ENCODE measurements around the gene RHBG. TPM values are rescaled to one million over a fixed set of nuclear protein-coding genes. Genes with fewer than 3 reads are reported as not detected.
A peak's percentile ranks its signal among the peaks of the same experiment; 100 is the strongest.
"Not testable (repeated sequence)": the region's sequence is repeated elsewhere in the genome, so short reads cannot be mapped to it uniquely, and the experiment has no call there.

RHBG gene
- total and polyA plus RNA-seq, 4 experiments from 2014 or later, result not detected

- Histone ChIP-seq H3K27ac (ENCODE audit: low read depth, low read length) (no peak overlapping the region), H3K36me3 (ENCODE audit: insufficient read depth, low read length) (no peaks in the 10 kb centered on the region), H3K4me3 (ENCODE audit: low read length in 2 of 2) (no peak overlapping the region), H3K9me3 (ENCODE audit: control insufficient read depth in 1 of 2, low read length in 2 of 2) (no peaks in the 10 kb centered on the region), H3K4me1 (ENCODE audit: insufficient read depth, low read length) (no peaks in the 10 kb centered on the region), H3K27me3 (ENCODE audit: insufficient read depth, low read length) (no peaks in the 10 kb centered on the region)
- Mint-ChIP-seq H3K27me3 (peaks cover 4 to 5% of the 10 kb centered on the region in 2 donors), H3K4me3 (no peak overlapping the region), H3K4me1 (no peaks in the 10 kb centered on the region), H3K27ac (no peak overlapping the region), H3K9me3 (no peaks in the 10 kb centered on the region), H3K36me3 (no peaks in the 10 kb centered on the region)
- CTCF ChIA-PET (ENCODE audit: partially characterized antibody), result interaction anchor here (0.7 to 1.9 kb wide), 2 partner anchors 11 to 38 kb away, joined by 3 to 6 read pairs; no protein-coding TSS in a partner anchor
- intact Hi-C loops (cut with micrococcal nuclease), result no loop called here
- POLR2A ChIA-PET (ENCODE audit: partially characterized antibody), result no interaction called here
- no peak for DNase-seq
Measured at GRCh38 chr1:156347331-156347730, 21.7 kb upstream of the RHBG start.

- intact Hi-C loops (cut with micrococcal nuclease); DNase-seq; H3K4me3 Mint-ChIP-seq; H3K27me3 ChIP-seq (ENCODE audit: insufficient read depth, low read length); H3K4me1 ChIP-seq (ENCODE audit: insufficient read depth, low read length); H3K4me3 ChIP-seq (ENCODE audit: low read length in 2 of 2); H3K9me3 ChIP-seq (ENCODE audit: control insufficient read depth in 1 of 2, low read length in 2 of 2); H3K9me3 Mint-ChIP-seq; H3K36me3 ChIP-seq (ENCODE audit: insufficient read depth, low read length); H3K27ac ChIP-seq (ENCODE audit: low read depth, low read length); POLR2A ChIA-PET (ENCODE audit: partially characterized antibody); H3K27ac Mint-ChIP-seq; H3K36me3 Mint-ChIP-seq; H3K4me1 Mint-ChIP-seq: not testable (repeated sequence)
- H3K27me3 Mint-ChIP-seq, result peaks cover 5 to 15% of the 10 kb centered on the region in 2 donors
- CTCF ChIA-PET (ENCODE audit: partially characterized antibody), result interaction anchor here (1.5 to 1.6 kb wide), 2 partner anchors 19 to 93 kb away, joined by 4 to 8 read pairs; no protein-coding TSS in a partner anchor
Measured at GRCh38 chr1:156352481-156352880, 16.5 kb upstream of the RHBG start.

GRCh38 chr1:156356262-156356874 lies 12.6 kb upstream of the RHBG start:
- Mint-ChIP-seq H3K27ac (no peak overlapping the region), H3K36me3 (no peaks in the 10 kb centered on the region), H3K4me3 (no peak overlapping the region), H3K4me1 (peaks cover 4 to 7% (median 5%) of the 10 kb centered on the region in 4 donors), H3K9me3 (no peaks in the 10 kb centered on the region), H3K27me3 (peaks cover 8 to 19% of the 10 kb centered on the region in 2 donors)
- peaks cover 6% of the 10 kb centered on the region for H3K4me1 ChIP-seq (ENCODE audit: insufficient read depth, low read length)
- H3K9me3 ChIP-seq (ENCODE audit: control insufficient read depth in 1 of 2, low read length in 2 of 2), result no peaks in the 10 kb centered on the region
- peaks cover 4% of the 10 kb centered on the region for H3K27me3 ChIP-seq (ENCODE audit: insufficient read depth, low read length)
- H3K27ac ChIP-seq (ENCODE audit: low read depth, low read length), result no peak overlapping the region
- no peak for DNase-seq
- intact Hi-C loops (cut with micrococcal nuclease), result no loop called here
- H3K36me3 ChIP-seq (ENCODE audit: insufficient read depth, low read length), result no peaks in the 10 kb centered on the region
- H3K4me3 ChIP-seq (ENCODE audit: low read length in 2 of 2), result no peak overlapping the region
- ChIA-PET CTCF (ENCODE audit: partially characterized antibody) (interaction anchor here (0.7 to 1.6 kb wide), 8 partner anchors 19 to 370 kb away, joined by 3 to 12 read pairs (median 3); partner anchors contain the start of gene SMG5), POLR2A (ENCODE audit: partially characterized antibody) (no interaction called here)

- Histone ChIP-seq H3K36me3 (ENCODE audit: insufficient read depth, low read length) (no peaks in the 10 kb centered on the region), H3K27me3 (ENCODE audit: insufficient read depth, low read length) (peaks cover 4% of the 10 kb centered on the region), H3K27ac (ENCODE audit: low read depth, low read length) (no peak overlapping the region), H3K4me1 (ENCODE audit: insufficient read depth, low read length) (peaks cover 6% of the 10 kb centered on the region), H3K4me3 (ENCODE audit: low read length in 2 of 2) (no peak overlapping the region), H3K9me3 (ENCODE audit: control insufficient read depth in 1 of 2, low read length in 2 of 2) (no peaks in the 10 kb centered on the region)
- peaks cover 4 to 7% (median 5%) of the 10 kb centered on the region in 4 donors for H3K4me1 Mint-ChIP-seq
- H3K4me3 Mint-ChIP-seq, result peak overlapping the region in 2 of 8 donors; percentile 26 to 46
- H3K36me3 Mint-ChIP-seq, result no peaks in the 10 kb centered on the region
- ChIA-PET POLR2A (ENCODE audit: partially characterized antibody) (no interaction called here), CTCF (ENCODE audit: partially characterized antibody) (interaction anchor here (0.7 to 1.6 kb wide), 8 partner anchors 17 to 369 kb away, joined by 3 to 12 read pairs (median 4); partner anchors contain the start of gene SMG5)
- peaks cover 8 to 19% of the 10 kb centered on the region in 2 donors for H3K27me3 Mint-ChIP-seq
- peak; percentile 43 to 69 (median 61) for DNase-seq
- intact Hi-C loops (cut with micrococcal nuclease), result loop anchor here (1.0 kb wide), 1 partner anchor 89 kb away; no protein-coding TSS in a partner anchor
- H3K27ac Mint-ChIP-seq, result no peak overlapping the region
- H3K9me3 Mint-ChIP-seq, result no peaks in the 10 kb centered on the region
Measured at GRCh38 chr1:156356875-156357534, 12.0 kb upstream of the RHBG start.

- Mint-ChIP-seq H3K27me3 (peaks cover 8 to 19% of the 10 kb centered on the region in 2 donors), H3K36me3 (no peaks in the 10 kb centered on the region)
Measured at GRCh38 chr1:156357977-156358376, 11.0 kb upstream of the RHBG start.

GRCh38 chr1:156358641-156359040 lies 10.4 kb upstream of the RHBG start:
- no peak overlapping the region for H3K4me3 Mint-ChIP-seq
- H3K9me3 Mint-ChIP-seq, result no peaks in the 10 kb centered on the region
- H3K4me3 ChIP-seq (ENCODE audit: low read length in 2 of 2), result no peak overlapping the region
- no peaks in the 10 kb centered on the region for H3K36me3 Mint-ChIP-seq
- no peak overlapping the region for H3K27ac Mint-ChIP-seq
- intact Hi-C loops (cut with micrococcal nuclease), result no loop called here
- H3K36me3 ChIP-seq (ENCODE audit: insufficient read depth, low read length), result no peaks in the 10 kb centered on the region
- peaks cover 8 to 19% of the 10 kb centered on the region in 2 donors for H3K27me3 Mint-ChIP-seq
- no peak for DNase-seq
- peaks cover 6% of the 10 kb centered on the region for H3K4me1 ChIP-seq (ENCODE audit: insufficient read depth, low read length)
- no peak overlapping the region for H3K27ac ChIP-seq (ENCODE audit: low read depth, low read length)
- CTCF ChIA-PET (ENCODE audit: partially characterized antibody), result interaction anchor here (1.1 to 4.1 kb wide), 9 partner anchors 11 to 87 kb away, joined by 3 to 25 read pairs (median 4); no protein-coding TSS in a partner anchor
- peaks cover 4 to 7% (median 5%) of the 10 kb centered on the region in 4 donors for H3K4me1 Mint-ChIP-seq
- peaks cover 4% of the 10 kb centered on the region for H3K27me3 ChIP-seq (ENCODE audit: insufficient read depth, low read length)
- no peaks in the 10 kb centered on the region for H3K9me3 ChIP-seq (ENCODE audit: control insufficient read depth in 1 of 2, low read length in 2 of 2)
- POLR2A ChIA-PET (ENCODE audit: partially characterized antibody), result no interaction called here

More at GRCh38 chr1:156357977-156358376, 11.0 kb upstream of the RHBG start:
- peaks cover 4% of the 10 kb centered on the region for H3K27me3 ChIP-seq (ENCODE audit: insufficient read depth, low read length)
- H3K27ac ChIP-seq (ENCODE audit: low read depth, low read length), result no peak overlapping the region
- intact Hi-C loops (cut with micrococcal nuclease), result loop anchor here (1.0 kb wide), 1 partner anchor 88 kb away; no protein-coding TSS in a partner anchor
- no peak overlapping the region for H3K27ac Mint-ChIP-seq
- H3K4me1 ChIP-seq (ENCODE audit: insufficient read depth, low read length), result peaks cover 6% of the 10 kb centered on the region
- H3K4me3 Mint-ChIP-seq, result no peak overlapping the region
- no peak overlapping the region for H3K4me3 ChIP-seq (ENCODE audit: low read length in 2 of 2)
- no peaks in the 10 kb centered on the region for H3K36me3 ChIP-seq (ENCODE audit: insufficient read depth, low read length)
- ChIA-PET CTCF (ENCODE audit: partially characterized antibody) (interaction anchor here (0.6 to 4.1 kb wide), 5 partner anchors 13 to 688 kb away, joined by 3 to 25 read pairs (median 4); no protein-coding TSS in a partner anchor), POLR2A (ENCODE audit: partially characterized antibody) (no interaction called here)
- peaks cover 4 to 7% (median 5%) of the 10 kb centered on the region in 4 donors for H3K4me1 Mint-ChIP-seq
- DNase-seq, result no peak
- no peaks in the 10 kb centered on the region for H3K9me3 ChIP-seq (ENCODE audit: control insufficient read depth in 1 of 2, low read length in 2 of 2)
- H3K9me3 Mint-ChIP-seq, result no peaks in the 10 kb centered on the region

- intact Hi-C loops (cut with micrococcal nuclease), result no loop called here
- Mint-ChIP-seq H3K4me3 (no peak overlapping the region), H3K36me3 (no peaks in the 10 kb centered on the region), H3K9me3 (no peaks in the 10 kb centered on the region), H3K27ac (no peak overlapping the region), H3K4me1 (peaks cover 4 to 7% (median 5%) of the 10 kb centered on the region in 4 donors), H3K27me3 (peaks cover 11 to 15% of the 10 kb centered on the region in 2 donors)
- Histone ChIP-seq H3K4me3 (ENCODE audit: low read length in 2 of 2) (no peak overlapping the region), H3K9me3 (ENCODE audit: control insufficient read depth in 1 of 2, low read length in 2 of 2) (no peaks in the 10 kb centered on the region), H3K4me1 (ENCODE audit: insufficient read depth, low read length) (peaks cover 6% of the 10 kb centered on the region), H3K27ac (ENCODE audit: low read depth, low read length) (no peak overlapping the region), H3K27me3 (ENCODE audit: insufficient read depth, low read length) (peaks cover 8% of the 10 kb centered on the region), H3K36me3 (ENCODE audit: insufficient read depth, low read length) (no peaks in the 10 kb centered on the region)
- DNase-seq, result no peak
- ChIA-PET CTCF (ENCODE audit: partially characterized antibody) (interaction anchor here (0.6 to 4.1 kb wide), 7 partner anchors 12 to 1568 kb away, joined by 3 to 25 read pairs (median 4); no protein-coding TSS in a partner anchor), POLR2A (ENCODE audit: partially characterized antibody) (no interaction called here)
Measured at GRCh38 chr1:156359249-156359648, 9.8 kb upstream of the RHBG start.
